Left ventricle myocardium inferior (tissue), 1 donor: ENCODE results near the gene SLC35E2B. TPM values are rescaled to one million over a fixed set of nuclear protein-coding genes. Genes with fewer than 3 reads are reported as not detected.
A peak's percentile ranks its signal among the peaks of the same experiment; 100 is the strongest.

Experiments
- DNase-seq: peaks from one replicate; pipeline ENCODE4 v3.0.0-alpha.2; 2020
- H3K27ac ChIP-seq: fragments of 200-600 bp; replicated peaks from 2 replicates; pipeline ENCODE4 v1.8.0; 2021
- H3K27me3 ChIP-seq: fragments of 200-600 bp; 2 replicates; pipeline ENCODE4 v1.8.0; 2021; ENCODE audit warnings: low read depth
- H3K36me3 ChIP-seq: fragments of 200-600 bp; 2 replicates; pipeline ENCODE4 v1.8.0; 2021
- H3K4me1 ChIP-seq: fragments of 200-600 bp; 2 replicates; pipeline ENCODE4 v1.8.0; 2021
- H3K4me3 ChIP-seq: fragments of 200-600 bp; 2 replicates; pipeline ENCODE4 v1.8.0; 2021; ENCODE audit warnings: mild to moderate bottlenecking, moderate library complexity
- H3K9me3 ChIP-seq: fragments of 200-600 bp; replicated peaks from 2 replicates; pipeline ENCODE4 v1.8.0; 2021
- intact Hi-C: fragments of 100-400 bp; cut with micrococcal nuclease; formaldehyde crosslinking; loops from one replicate; pipeline ENCODE4 v1.11.0; 2022
- total RNA-seq: library from RNA; stranded (reverse); fragmentation: NEBNext Ultra II Directional; extraction: Animal tissue kit (Norgen Biotek cat#: 25700); gene quantifications from one replicate; pipeline ENCODE4 v1.2.1, GENCODE V29; 2021
- TF ChIP-seq, protein P1 (sequence below): fragments of 200-600 bp; IDR thresholded peaks from 2 replicates; pipeline ENCODE4 v1.8.0; 2021; ENCODE audit warnings: antibody characterized with exemption, mild to moderate bottlenecking, borderline replicate concordance
- donor health status: DM: no; HTN: yes; CAD: no; lungs with severe emphysema.

The SLC35E2B gene
- total RNA-seq, 1 donor from 2014 or later: 20.2 TPM

DNA sequence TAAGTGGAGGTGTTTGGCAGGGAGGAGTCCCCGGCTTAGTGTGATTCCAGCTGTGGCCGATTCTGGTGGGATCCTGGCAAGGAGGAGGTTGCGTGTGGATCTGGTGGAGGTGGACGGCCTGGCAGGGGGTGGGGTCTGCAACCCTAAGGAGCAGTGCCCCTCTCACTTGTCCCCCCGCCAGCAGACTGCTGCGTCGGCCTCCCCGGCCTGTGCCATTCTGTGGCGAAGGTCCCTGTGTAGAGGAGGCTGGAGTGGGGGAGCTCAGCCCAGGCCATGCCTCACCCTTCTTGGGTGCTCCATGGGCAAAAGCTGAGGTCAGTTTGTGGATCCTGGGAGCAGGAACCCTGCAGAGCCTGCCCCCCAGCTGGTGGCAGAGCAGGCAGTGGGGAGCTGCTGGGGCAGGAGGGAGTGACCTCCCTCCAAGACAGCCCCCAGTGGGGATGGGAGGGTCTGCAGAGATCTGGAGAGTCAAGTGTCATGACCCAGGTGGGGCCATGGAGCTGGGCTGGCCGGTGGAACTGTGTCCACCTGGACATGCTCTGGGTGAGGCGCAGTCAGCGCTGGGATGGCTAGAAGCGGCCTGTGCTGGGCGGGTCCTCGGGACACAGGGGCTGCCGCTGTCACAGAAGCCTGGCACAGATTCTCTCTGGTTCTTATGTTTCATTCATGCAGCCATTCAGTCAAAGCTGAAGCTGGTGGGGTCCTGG is 72.0 kb downstream of the SLC35E2B start:
- Histone ChIP-seq H3K27ac (peak overlapping the region; percentile 87), H3K4me1 (peaks cover 65% of the 10 kb centered on the region), H3K36me3 (peaks cover 15% of the 10 kb centered on the region), H3K4me3 (peak overlapping the region; percentile 19), H3K27me3 (no peaks in the 10 kb centered on the region), H3K9me3 (no peaks in the 10 kb centered on the region)
- intact Hi-C loops: no loop called here
- DNase-seq: no peak
- TF ChIP-seq, protein P1, sequence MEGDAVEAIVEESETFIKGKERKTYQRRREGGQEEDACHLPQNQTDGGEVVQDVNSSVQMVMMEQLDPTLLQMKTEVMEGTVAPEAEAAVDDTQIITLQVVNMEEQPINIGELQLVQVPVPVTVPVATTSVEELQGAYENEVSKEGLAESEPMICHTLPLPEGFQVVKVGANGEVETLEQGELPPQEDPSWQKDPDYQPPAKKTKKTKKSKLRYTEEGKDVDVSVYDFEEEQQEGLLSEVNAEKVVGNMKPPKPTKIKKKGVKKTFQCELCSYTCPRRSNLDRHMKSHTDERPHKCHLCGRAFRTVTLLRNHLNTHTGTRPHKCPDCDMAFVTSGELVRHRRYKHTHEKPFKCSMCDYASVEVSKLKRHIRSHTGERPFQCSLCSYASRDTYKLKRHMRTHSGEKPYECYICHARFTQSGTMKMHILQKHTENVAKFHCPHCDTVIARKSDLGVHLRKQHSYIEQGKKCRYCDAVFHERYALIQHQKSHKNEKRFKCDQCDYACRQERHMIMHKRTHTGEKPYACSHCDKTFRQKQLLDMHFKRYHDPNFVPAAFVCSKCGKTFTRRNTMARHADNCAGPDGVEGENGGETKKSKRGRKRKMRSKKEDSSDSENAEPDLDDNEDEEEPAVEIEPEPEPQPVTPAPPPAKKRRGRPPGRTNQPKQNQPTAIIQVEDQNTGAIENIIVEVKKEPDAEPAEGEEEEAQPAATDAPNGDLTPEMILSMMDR: no peak

DNA sequence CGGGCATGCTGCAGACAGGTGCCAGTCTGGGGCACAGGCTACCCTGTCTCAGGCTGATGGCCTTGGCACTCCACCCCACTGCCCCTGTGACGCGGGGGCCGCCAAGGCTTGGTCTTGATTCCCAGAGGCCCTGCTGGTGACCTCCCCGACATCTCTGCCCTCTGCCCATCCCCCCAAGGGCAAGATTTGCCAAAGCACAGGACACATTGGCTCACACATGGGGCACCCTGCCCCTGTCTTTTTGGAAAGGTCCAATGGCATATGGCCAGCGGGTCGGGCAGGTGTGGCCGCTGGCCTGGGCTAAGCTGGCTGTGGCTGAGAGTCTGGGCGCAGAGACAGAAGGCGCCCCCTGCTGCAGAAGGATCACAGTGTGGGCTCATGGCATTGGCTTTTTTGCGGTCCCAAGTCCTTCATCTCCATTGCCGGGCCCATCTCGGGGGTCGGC is 72.7 kb downstream of the SLC35E2B start:
- Histone ChIP-seq H3K27ac (peak overlapping the region; percentile 87), H3K27me3 (no peaks in the 10 kb centered on the region), H3K9me3 (no peaks in the 10 kb centered on the region), H3K4me1 (peaks cover 63% of the 10 kb centered on the region), H3K4me3 (peak overlapping the region; percentile 19), H3K36me3 (peaks cover 15% of the 10 kb centered on the region)
- TF ChIP-seq, protein P1: peak; percentile 50
- peak; percentile 75 for DNase-seq
- intact Hi-C loops: no loop called here

DNA sequence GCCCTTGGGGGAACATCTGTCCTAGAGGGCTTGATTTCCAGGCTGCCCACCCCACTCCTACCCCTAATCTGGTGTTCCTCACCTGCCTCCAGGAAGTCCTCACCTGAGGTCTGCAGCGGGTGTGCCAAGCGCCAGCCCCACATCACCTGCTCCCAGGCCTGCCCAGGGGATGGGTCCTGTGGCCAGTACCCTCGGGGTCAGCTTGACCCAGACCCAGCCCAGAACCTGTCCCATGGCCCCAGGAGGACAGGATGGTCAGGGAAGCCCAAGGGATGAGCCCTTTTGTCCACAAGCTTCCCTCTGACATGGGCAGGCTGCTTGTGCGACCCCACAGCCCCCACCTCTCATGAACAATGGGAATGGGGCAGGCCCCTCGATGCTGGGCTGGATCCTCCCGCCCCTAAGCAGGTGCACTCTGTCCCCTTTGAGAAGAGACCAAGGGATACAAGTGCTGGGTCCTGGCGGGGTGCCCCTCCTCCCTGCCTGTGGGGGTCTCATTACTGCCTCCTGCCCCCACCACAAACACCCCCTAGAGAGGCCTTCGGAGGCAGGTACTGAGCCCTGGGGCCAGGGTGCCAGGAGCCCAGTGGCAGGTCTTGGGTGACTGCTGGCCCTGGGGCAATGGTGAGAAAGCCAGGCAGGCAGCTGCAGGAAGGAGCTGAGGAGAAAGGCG is 74.1 kb downstream of the SLC35E2B start:
- no peak overlapping the region for H3K4me3 ChIP-seq
- H3K4me1 ChIP-seq: peaks cover 66% of the 10 kb centered on the region
- H3K27ac ChIP-seq: peak overlapping the region; percentile 87
- no peak for DNase-seq
- no peaks in the 10 kb centered on the region for H3K9me3 ChIP-seq
- H3K27me3 ChIP-seq: no peaks in the 10 kb centered on the region
- peaks cover 10% of the 10 kb centered on the region for H3K36me3 ChIP-seq
- intact Hi-C loops: no loop called here
- TF ChIP-seq, protein P1: no peak

DNA sequence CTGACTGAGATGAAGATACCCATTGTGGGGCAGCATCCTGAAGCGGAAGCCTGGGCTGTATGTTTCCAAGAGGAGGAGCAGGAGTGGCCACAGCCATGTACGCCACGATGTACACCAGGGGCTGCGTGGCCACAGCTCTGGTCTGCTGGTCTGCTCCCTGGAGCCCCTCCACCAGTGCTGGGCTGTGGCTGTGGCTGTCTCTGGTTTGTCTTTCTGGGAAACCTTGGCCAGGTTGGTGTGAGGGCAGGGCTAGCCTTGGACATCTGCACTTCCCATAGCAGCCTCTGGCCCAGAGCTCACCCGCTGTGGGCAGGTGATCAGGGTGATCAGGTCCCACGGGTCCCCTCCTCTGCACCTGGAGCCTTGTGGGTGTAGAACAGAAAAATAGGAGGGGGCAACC is 74.7 kb downstream of the SLC35E2B start:
- Histone ChIP-seq H3K9me3 (no peaks in the 10 kb centered on the region), H3K4me3 (no peak overlapping the region), H3K27me3 (no peaks in the 10 kb centered on the region), H3K4me1 (peaks cover 70% of the 10 kb centered on the region), H3K36me3 (peaks cover 10% of the 10 kb centered on the region), H3K27ac (no peak overlapping the region)
- intact Hi-C loops: no loop called here
- TF ChIP-seq, protein P1: no peak
- DNase-seq: no peak

DNA sequence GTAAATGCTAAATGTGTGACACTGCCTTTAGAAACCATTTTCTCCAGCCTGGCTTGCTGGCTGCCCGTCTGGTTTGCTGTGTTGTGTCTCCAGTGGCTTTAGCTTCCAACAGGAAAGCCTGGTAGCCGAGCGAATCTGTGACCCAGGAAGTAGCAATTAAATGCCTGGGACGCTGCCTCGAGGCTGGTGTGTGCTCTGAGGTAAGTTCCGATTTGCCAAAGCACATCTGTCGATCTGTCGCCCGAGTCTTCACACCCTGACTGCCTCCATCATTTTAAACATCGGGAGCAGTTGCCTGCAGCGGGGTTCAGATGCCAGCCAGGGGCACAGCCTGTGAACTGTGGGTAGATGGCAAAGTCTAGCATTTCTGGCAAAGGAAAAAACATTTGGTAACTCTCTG is 75.1 kb downstream of the SLC35E2B start:
- Histone ChIP-seq H3K27me3 (no peaks in the 10 kb centered on the region), H3K27ac (no peak overlapping the region), H3K4me1 (peaks cover 70% of the 10 kb centered on the region), H3K9me3 (no peaks in the 10 kb centered on the region), H3K36me3 (peaks cover 10% of the 10 kb centered on the region), H3K4me3 (peak overlapping the region; percentile 82)
- TF ChIP-seq, protein P1: no peak
- intact Hi-C loops: no loop called here
- DNase-seq: no peak
